Measurements from ENCODE around the gene C19orf67.
A peak's percentile ranks its signal among the peaks of the same experiment; 100 is the strongest.

Gene C19orf67

DNA sequence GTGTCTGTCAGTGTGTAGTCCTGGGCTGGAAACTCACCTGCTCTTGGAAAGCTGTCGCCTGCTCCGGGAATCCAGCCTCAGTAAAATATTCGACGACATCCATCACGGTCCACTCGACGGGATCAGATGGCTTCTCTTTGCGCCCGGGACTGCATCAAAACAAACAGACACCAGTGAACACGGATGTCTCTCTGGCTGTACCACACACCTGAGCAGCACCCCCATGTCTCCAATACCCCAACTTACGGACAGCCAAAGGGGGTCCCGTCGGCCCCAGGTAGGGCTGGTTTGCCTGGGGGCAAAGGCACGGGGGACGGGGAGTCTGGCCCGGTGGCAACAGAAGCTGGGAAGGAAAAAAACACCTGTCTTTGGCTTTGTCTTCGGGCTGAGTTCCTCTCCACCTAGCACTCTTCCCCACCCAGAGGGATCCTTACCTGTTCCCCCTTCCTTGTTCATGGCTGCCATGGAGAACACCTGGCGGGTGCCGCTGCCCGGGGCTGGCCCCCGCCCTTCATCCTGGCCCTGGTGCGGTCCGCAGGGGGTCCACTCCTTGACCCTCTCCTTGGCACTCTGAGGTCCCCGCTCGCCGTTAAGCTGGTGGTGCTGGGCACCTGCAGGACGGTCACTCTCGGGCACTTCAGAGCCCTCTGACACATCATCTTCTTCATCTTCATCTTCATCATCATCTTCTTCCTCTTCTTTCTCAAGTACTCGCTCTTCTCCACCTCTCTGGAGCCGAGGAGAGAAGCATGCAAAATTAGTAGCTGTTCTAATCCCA lies 3.2 kb upstream of the C19orf67 start:
- DNase-seq (ENCODE audit: insufficient read length, low spot score) (no peak), FAIRE-seq (no peak)

DNA sequence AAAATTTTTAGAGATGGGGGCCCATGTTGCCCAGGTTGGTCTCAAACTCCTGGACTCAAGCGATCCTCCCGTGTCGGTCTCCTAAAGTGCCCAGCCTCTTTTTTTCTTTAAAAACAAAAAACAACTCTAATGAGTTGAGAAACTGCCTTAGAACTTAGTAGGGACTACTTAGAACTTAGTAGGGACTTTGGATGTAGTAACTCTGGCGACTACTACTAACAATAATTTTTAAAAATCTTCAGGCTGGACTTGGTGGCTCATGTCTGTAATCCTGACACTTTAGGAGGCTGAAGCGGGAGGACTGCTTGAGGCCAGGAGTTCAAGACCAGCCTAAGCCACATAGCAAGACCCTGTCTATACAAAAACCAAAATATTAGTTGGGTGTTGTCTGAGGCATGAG lies 515 bp upstream of the C19orf67 start:
- FAIRE-seq (no peak), DNase-seq (ENCODE audit: insufficient read length, low spot score) (no peak)

DNA sequence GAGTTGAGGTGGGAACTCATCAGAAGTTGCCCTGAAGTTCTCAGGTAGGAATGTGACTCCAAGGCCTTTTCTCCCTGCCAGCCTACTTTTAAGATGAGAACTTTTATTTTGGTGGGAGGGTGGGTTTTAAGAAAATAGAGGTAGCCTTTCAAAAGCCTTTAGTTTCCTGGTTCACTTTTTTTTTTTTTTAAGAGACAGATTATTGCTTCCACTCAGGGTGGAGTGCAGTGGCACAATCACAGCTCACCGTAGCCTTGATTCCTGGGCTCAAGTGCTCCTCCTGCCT lies 3.0 kb downstream of the C19orf67 start:
- DNase-seq (ENCODE audit: insufficient read length, low spot score), result no peak
- no peak for FAIRE-seq

DNA sequence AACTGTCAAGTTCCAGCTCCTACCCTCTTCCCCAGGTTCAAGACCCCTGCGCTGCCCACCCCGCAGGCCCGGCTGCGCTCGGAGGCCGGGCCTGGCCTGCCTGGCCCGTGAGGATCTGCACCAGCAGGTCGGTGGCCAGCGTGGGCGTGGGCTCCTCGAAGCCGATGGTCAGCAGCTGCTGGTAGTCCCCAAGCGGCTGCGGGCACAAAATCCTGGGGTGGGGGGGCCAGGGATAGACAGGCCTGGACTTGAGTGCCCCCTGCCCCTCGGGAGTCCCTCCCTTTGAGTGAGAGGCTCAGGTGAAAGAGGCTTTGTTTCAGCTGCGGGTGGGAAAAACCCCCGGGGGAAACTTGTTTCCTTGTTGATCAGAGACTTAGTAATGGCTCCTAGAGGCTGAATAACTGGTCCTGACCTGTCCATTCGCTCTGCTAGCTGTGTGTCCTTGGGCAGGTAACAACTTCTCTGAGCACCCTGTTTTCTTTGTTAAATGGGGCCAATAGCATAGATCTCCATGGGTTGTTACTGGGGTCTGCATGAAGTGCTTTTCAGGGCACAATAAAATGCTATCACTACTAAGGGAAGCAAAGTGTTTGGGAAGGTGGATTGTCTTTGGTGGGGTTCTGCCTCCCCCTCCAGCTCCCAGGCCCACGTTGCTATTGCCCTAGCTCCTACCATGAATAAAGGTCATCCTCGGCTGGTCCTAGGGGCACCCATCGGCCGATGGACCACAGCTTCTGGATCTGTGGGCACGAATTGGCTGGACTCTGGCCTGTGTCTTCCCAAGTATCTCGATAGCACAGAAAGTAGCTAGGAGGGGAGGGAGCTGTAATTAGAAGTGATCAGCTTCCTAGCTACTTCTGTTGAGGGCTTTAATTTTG lies 3.5 kb downstream of the C19orf67 start:
- FAIRE-seq, result no peak
- no peak for DNase-seq (ENCODE audit: insufficient read length, low spot score)

DNA sequence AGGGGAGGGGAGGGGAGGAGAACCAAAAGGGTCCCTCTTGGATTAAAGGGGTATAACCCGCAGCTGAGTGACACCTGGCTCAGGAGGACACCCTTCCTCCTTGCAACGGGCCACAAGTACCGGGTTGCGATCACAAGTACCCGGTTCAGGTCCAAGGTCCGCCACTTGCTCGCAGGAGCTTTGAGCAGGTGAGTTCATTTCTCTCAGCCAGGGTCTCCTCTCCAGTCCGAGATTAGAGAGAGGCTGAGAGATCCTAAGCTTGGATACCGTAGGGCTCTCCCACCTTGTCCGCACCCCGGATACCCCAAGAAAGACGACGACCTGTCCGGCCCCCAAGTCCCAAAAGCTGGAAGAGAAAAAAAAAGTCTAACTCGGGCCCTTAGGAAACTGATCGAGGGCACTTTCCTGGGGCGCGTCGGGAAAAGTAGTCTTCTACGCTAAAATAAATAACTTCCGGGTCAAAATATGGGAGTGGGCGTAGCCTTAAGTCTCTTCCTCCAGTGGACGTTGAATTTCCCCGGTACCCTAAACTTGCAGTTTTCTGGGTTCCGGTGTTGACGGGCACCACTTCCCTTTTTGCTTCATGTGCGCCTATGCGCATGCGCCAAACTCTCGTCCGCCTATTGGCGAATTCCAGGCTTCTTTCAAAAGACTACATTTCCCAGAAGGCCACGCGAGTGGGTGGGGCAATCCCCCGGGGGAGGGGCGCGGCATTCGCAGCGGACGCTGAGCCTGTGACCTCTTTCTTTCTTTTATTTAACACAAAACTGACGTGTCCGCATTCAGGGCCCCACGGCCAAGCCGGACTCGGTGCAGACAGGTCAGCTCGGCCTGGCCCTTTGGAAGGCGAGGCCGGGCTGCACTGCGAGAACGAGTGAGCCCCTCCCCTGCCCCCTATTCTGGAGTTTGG lies 4.4 kb downstream of the C19orf67 start:
- DNase-seq (ENCODE audit: insufficient read length, low spot score) (peak; percentile 98), FAIRE-seq (peak; percentile 77)

DNA sequence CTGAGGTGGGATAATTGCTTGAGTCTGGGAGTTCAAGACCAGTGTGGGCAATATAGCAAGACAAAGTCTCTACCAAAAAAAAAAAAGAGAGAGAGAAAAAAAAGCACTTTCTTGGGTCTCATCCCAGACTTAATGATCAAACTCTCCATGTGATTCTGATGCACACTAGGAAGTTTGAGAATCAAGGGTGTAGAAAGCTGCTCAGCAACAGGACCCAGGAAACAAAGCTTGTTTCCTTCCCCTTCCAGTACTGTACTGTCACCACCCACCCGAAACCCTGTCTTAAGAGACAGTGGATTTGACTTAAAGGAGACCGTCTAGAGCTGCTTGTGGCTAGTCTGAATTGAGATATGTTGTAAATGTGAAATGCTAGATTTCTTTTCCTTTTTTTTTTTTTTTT lies 7.2 kb downstream of the C19orf67 start:
- no peak for FAIRE-seq
- no peak for DNase-seq (ENCODE audit: insufficient read length, low spot score)

DNA sequence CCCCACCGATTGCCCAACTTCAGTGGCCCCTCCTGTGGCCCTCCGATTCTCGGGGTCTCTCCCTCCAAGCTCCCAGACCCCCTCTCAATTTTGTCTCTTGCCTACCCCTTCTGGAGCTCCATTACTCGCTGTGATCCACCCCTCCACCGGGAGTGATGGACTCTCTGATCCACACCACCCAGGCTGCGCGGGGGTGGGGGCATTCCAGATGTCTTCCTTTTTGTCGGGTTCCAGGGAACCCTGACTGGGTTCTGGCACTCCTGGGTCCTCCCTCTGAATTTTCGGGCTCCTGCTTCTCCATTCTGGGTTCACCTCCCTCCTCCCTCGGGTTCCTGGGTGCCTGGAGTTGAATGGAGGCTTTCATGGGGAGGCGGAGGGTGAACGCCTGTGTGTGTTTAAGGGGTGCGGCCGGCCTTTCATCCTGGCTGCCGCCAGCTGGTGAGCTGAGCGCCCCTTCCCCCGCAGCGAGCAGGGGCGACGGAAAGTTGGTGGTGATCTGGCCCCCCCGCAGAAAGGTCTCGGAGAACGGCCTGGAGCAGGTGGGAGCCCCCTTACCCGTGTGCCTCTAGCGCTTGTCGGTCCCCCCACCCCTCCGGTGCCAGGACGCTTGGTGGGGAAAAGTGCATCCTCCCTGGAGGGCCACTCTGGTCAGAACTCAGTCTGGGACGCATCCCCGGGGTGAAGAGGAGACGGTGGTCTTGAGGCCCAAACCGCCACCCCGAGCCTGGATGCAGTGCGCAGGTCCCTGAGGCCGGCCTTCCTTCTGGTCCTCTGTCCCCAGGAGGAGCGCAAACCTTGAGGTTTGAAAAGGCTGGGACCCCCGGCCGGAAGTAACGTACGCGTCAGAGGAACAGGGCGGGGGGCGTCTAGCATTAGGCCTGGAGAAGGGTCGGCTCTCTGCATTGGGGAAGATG lies 11.4 kb downstream of the C19orf67 start:
- peak; percentile 45 for DNase-seq (ENCODE audit: insufficient read length, low spot score)
- no peak for FAIRE-seq

DNA sequence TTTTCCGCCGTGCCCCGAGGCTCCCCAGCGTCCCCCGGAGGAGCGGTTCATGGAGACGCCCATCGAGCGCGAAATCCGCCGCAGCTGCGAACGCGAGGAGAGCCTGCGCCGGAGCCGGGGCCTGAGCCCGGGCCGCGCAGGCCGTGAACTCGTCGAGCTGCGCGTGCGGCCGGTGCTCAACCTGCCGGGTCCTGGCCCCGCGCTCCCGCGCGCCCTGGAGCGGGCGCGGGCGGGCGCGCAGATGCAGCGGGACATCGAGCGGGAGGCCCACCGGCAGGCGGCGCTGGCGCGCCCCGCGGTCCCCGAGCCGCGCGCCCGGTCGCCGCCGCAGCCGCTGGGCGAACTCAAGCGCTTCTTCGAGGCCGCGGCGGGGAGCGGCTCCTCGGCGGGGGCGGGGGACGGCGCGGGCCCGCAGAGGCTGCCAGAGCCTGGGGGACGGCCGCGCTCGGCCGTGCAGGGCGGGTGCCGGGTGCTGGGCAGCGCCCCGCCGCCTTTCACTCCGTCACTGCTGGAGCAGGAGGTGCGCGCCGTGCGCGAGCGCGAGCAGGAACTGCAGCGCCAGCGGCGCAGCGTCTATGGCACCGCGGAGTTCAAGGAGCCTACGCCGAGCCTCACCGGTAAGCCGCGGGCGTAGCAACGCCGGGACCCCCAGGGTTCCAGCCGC lies 12.2 kb downstream of the C19orf67 start:
- peak; percentile 56 for DNase-seq (ENCODE audit: insufficient read length, low spot score)
- no peak for FAIRE-seq

DNA sequence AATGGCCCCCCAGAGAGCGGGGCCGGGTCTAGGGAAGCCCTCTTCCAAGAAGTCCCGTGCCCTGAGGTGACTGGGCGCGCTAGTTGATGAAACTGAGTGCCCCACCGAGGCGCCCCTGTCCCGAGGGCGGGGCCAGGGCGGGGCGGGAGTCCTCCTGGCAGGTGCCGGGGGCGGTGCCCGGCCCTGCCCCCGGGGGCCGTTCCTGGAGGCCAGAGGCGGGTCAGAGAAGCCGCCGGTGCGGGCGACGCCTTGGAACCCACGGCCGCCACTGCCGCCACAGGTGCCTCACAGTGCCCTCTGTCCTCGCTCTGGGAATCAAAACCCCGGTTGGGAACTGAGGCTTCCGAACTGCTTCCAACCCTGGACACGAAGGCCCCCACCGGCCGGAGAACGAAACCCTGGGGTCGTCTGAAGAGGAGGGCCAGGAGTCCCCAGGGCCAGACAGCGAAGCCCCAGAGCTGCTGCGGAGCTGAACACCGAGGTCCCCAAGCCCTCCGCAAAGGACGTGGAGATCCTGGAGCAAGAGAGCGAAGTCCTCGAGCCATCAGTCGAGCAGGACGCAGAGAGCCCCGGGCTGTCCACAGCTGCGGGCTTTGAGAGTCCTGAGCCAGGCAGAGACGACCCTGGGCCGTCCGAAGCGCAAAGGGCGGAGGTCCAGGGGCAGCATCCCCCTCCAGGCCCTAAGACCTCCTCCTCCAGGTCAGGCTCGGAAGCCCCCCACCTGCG lies 12.9 kb downstream of the C19orf67 start, which contains the start of gene MISP3:
MISP3 (plus strand) TSS at position 252 of the 726 bp plus-strand sequence. CDS start 524 bp downstream, outside the sequence.
- no peak for FAIRE-seq
- DNase-seq (ENCODE audit: insufficient read length, low spot score), result no peak

DNA sequence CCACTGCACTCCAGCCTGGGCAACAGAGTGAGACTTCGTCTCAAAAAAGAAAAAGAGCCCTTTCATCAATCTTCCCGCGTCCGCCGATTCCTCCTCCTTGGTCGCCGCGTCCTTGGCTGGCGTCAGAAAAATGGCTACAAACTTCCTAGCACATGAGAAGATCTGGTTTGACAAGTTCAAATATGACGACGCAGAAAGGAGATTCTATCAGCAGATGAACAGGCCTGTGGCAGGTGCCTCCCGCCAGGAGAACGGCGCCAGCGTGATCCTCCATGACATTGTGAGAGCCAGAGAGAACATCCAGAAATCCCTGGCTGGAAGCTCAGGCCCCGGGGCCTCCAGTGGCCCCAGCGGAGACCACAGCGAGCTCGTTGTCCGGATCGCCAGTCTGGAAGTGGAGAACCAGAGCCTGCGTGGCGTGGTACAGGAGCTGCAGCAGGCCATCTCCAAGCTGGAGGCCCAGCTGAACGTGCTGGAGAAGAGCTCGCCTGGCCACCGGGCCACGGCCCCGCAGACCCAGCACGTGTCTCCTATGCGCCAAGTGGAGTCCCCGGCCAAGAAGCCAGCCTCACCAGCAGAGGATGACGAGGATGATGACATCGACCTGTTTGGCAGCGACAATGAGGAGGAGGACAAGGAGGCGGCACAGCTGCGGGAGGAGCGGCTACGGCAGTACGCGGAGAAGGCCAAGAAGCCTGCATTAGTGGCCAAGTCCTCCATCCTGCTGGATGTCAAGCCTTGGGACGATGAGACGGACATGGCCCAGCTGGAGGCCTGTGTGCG lies 15.1 kb downstream of the C19orf67 start:
- FAIRE-seq (no peak), DNase-seq (ENCODE audit: insufficient read length, low spot score) (no peak)

DNA sequence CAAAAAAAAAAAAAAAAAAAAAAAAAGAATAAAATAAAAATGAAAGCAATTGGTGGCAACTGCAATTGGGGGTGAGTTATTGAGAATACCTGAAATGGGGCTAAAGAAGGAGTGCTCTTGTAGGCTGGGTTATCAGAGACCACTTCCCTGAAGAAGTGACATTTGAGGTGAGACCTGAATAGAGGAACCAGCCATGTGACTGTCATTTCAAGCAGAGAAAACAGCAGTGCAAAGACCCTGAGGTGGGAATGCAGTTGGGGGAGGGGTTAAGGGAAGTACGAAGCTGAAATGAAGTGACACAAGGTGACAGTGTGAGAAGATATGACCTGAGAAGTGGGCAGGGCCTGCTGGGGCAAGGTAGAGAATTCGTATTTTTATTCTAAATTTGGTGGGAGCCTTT lies 19.4 kb downstream of the C19orf67 start:
- no peak for FAIRE-seq
- DNase-seq (ENCODE audit: insufficient read length, low spot score), result no peak

DNA sequence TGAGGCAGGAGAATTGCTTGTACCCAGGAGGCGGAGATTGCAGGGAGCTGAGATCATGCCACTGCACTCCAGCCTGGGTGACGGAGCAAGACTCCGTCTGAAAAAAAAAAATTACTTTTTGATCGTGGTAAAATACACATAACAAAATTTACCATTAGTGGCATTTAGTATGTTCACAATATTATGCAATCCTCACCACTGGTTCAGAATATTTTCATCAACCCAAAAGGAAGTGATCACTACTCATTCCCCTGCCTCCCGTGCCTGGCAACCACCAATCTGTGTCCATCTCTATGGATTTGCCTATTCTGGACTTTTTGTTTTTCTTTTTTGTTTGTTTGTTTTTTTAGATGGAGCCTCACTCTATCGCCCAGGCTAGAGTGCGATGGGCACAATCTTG lies 22.5 kb downstream of the C19orf67 start:
- FAIRE-seq (no peak), DNase-seq (ENCODE audit: insufficient read length, low spot score) (no peak)

DNA sequence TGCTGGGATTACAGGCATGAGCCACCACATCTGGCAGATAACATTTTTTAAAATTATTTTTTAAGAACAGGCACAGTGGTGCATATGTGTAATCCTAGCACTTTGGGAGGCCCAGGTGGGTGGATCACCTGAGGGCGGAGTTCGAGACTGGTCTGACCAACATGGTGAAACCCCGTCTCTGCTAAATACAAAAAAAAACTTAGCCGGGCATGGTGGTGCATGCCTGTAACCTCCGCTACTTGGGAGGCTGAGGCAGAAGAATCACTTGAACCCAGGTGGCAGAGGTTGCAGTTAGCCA lies 23.1 kb downstream of the C19orf67 start:
- FAIRE-seq (no peak), DNase-seq (ENCODE audit: insufficient read length, low spot score) (no peak)

DNA sequence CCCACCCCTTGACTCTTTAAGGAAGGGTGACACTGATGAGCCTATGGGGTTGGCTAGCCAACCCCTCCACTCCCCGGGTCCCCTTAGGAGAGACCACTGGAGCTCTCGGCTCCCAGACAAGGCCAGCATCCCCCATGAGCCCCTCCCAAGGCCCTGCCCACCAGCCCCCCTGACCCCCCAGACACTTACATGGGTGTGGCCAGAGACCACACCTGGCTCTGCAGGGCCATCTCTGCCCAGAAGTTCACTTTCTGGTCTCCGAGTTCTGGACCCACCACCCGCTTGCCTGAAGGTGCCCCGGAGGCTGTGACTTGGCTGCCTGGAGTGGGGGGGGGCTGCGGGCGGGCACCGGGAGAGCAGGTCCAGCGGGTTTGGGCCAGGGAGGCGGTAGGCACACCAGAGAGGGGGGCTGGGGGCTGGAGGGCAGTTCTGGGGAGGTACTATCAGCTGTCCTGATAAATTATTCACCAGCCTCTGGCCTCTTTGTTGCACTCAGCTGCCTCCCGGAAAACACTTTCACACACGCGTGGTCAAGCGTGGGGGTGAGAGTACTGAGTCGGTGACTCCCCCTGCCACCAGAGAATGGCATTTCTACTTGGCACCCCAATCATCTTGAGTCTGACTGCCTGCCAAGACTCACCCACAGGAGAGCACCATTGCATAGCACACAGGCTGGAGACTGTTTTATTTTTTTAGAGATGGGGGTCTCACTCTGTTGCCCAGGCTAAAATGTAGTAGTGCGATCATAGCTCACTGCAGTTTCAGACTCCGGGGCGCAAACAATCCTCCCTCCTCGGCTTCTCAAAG lies 23.6 kb downstream of the C19orf67 start, which contains the start of gene PALM3:
PALM3 (minus strand) TSS at position 326 of the 807 bp plus-strand sequence; CDS start at position 230, 96 bp downstream.
- DNase-seq (ENCODE audit: insufficient read length, low spot score) (no peak), FAIRE-seq (no peak)

DNA sequence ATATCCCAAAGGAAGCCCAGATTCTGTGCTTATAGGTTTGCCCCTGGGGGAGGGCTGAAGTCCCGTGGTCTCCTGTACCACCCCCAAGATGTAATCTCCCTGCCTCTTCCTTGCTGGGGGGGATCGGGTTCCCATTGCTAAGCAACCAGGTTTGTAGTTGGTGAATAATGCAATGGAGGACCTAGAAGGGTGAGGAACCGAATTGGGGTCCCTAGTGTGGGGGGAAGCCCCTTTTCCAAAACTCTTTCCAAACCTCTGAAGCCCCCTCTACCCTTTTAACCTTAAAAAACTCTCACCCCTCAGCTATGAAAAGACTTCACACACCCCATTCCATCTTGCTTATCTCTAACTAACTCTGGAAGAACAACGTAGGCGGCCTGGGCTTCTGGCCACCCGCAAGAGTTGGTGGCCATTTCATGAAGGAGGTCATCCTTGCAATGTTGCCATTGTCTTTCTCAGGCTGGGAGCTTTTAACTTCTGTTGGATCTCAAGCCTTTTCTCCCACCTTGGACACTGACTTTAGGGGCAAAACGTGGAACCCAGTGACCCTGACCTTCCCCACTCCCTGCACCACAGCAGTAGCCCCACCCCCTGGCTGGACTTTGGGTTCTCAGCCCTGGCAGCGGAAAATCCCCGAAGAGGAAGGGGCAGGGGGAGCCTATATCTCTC lies 24.4 kb downstream of the C19orf67 start:
- FAIRE-seq, result no peak

DNA sequence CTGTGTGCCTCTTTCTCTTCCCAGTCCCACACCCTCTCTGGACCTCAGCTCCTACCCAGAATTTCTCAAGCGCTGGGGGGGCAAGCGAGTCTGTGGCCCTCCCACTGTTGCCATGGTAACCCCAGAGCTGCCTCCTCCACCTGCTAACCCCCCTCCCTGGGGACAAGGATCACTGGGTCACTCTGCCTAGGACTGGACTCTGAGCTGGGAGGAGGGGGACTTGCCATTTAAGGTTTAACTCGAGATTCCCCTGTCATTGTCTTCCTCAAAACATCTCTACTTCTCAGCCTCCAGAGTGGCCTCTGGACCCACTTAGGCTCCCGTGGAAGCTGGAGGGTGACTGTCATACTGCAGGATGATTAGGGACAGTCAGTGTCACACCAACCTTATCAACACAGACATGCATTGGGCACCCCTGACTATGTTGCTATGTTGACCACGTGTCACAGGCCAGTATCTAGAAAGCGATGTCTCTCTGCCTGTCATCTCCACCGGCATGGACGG lies 25.9 kb downstream of the C19orf67 start:
- no peak for FAIRE-seq
- no peak for DNase-seq (ENCODE audit: insufficient read length, low spot score)

More for the DNA sequence above, 24.4 kb downstream of the C19orf67 start:
- DNase-seq (ENCODE audit: insufficient read length, low spot score), result no peak

Measured in HTR-8/SVneo (cell line).